WTC11 (cell line): ENCODE data around the gene KMT2A. TPM values are rescaled to one million over a fixed set of nuclear protein-coding genes. Genes with fewer than 3 reads are reported as not detected.

ENCODE experiments used
- ATAC-seq: fragments of 200-7000 bp; cut with Tn5 transposase; 2 replicates; pipeline ENCODE4 v1.10.0; 2021; ENCODE audit warnings: mild to moderate bottlenecking, moderate library complexity
- CTCF ChIA-PET: fragments of 300-600 bp; sonication (Branson Sonifier 250); formaldehyde crosslinking; loops from one replicate; lab custom pipeline; 2021; ENCODE audit warnings: antibody characterized with exemption; lab: Charles Lee
- POLR2A ChIA-PET: fragments of 350-600 bp; sonication (Branson Sonifier 250); formaldehyde crosslinking; loops from one replicate; lab custom pipeline; 2021; ENCODE audit warnings: antibody characterized with exemption; lab: Charles Lee
- DNase-seq: peaks from one replicate; pipeline ENCODE4 v3.0.0; 2021; ENCODE audit warnings: low spot score
- H3K27ac Mint-ChIP-seq: 2 replicates; pipeline ENCODE4 v1.8.0; 2021; ENCODE audit warnings: mixed read lengths
- H3K27me3 Mint-ChIP-seq: 2 replicates; pipeline ENCODE4 v1.8.0; 2021; ENCODE audit warnings: low read depth, mild to moderate bottlenecking, moderate library complexity, mixed read lengths
- H3K36me3 Mint-ChIP-seq: 2 replicates; pipeline ENCODE4 v1.8.0; 2021; ENCODE audit warnings: mixed read lengths
- H3K4me1 Mint-ChIP-seq: 2 replicates; pipeline ENCODE4 v1.8.0; 2022; ENCODE audit warnings: mixed read lengths
- H3K4me3 Mint-ChIP-seq: 2 replicates; pipeline ENCODE4 v1.8.0; 2021; ENCODE audit warnings: mild to moderate bottlenecking, moderate library complexity, mixed read lengths
- H3K9me3 Mint-ChIP-seq: 2 replicates; pipeline ENCODE4 v1.8.0; 2021; ENCODE audit warnings: mixed read lengths
- ATF1 ChIP-seq: sonication (generic); formaldehyde crosslinking; IDR thresholded peaks from 2 replicates; pipeline ENCODE4 v1.8.1; 2023; ENCODE audit warnings: mild to moderate bottlenecking, moderate library complexity, missing genetic modification reagents
- CBFB ChIP-seq: sonication (generic); formaldehyde crosslinking; IDR thresholded peaks from 2 replicates; pipeline ENCODE4 v1.8.1; 2022; ENCODE audit warnings: mild to moderate bottlenecking, low read depth, missing genetic modification reagents
- EMX1 ChIP-seq: fragments of 250-450 bp; sonication (Bioruptor Pico); IDR thresholded peaks from 2 replicates; pipeline ENCODE4 v1.8.0; 2021; ENCODE audit warnings: mild to moderate bottlenecking
- ESRRA ChIP-seq: sonication (generic); formaldehyde crosslinking; IDR thresholded peaks from 2 replicates; pipeline ENCODE4 v1.8.1; 2022; ENCODE audit warnings: mild to moderate bottlenecking, missing genetic modification reagents, borderline replicate concordance
- GRHL2 ChIP-seq: fragments of 250-450 bp; sonication (Bioruptor Pico); IDR thresholded peaks from 2 replicates; pipeline ENCODE4 v1.8.0; 2022; ENCODE audit warnings: mild to moderate bottlenecking, moderate library complexity; ENCODE audit not compliant: insufficient replicate concordance, severe bottlenecking
- IRF2 ChIP-seq: sonication (generic); formaldehyde crosslinking; IDR thresholded peaks from 2 replicates; pipeline ENCODE4 v1.8.0; 2022; ENCODE audit warnings: low read depth, missing genetic modification reagents, borderline replicate concordance
- KAT7 ChIP-seq: sonication (generic); formaldehyde crosslinking; IDR thresholded peaks from 2 replicates; pipeline ENCODE4 v1.8.1; 2023; ENCODE audit warnings: missing genetic modification reagents, mild to moderate bottlenecking, borderline replicate concordance
- MYBL2 ChIP-seq: sonication (generic); formaldehyde crosslinking; IDR thresholded peaks from 2 replicates; pipeline ENCODE4 v1.8.1; 2023; ENCODE audit warnings: mild to moderate bottlenecking, moderate library complexity, missing genetic modification reagents
- NFE2L1 ChIP-seq: sonication (generic); formaldehyde crosslinking; IDR thresholded peaks from 2 replicates; pipeline ENCODE4 v1.8.1; 2023; ENCODE audit warnings: missing genetic modification reagents
- NR2C2 ChIP-seq: sonication (generic); formaldehyde crosslinking; IDR thresholded peaks from 2 replicates; pipeline ENCODE4 v1.8.0; 2022; ENCODE audit warnings: mild to moderate bottlenecking, missing genetic modification reagents
- PRRX2 ChIP-seq: fragments of 250-450 bp; sonication (Bioruptor Pico); IDR thresholded peaks from 2 replicates; pipeline ENCODE4 v1.8.0; 2021; ENCODE audit warnings: mild to moderate bottlenecking
- ZNF671 ChIP-seq: fragments of 250-450 bp; sonication (Bioruptor Pico); IDR thresholded peaks from 2 replicates; pipeline ENCODE4 v1.8.0; 2021; ENCODE audit warnings: mild to moderate bottlenecking
- total RNA-seq: library from RNA; stranded (reverse); gene quantifications from 3 replicates; pipeline ENCODE4 v1.2.3, GENCODE V29; 2021
- TF ChIP-seq, protein P1 (sequence below): sonication (generic); formaldehyde crosslinking; IDR thresholded peaks from 2 replicates; pipeline ENCODE4 v1.8.1; 2023; ENCODE audit warnings: mild to moderate bottlenecking, missing genetic modification reagents, borderline replicate concordance
- TF ChIP-seq, protein P2 (sequence below): fragments of 250-450 bp; sonication (Bioruptor Pico); IDR thresholded peaks from 2 replicates; pipeline ENCODE4 v1.9.0; 2021; ENCODE audit warnings: mild to moderate bottlenecking
- TF ChIP-seq, protein P3 (sequence below): sonication (generic); formaldehyde crosslinking; conservative IDR thresholded peaks from 2 replicates; pipeline ENCODE4 v1.8.1; 2023; ENCODE audit warnings: mild to moderate bottlenecking, low read depth, missing genetic modification reagents, moderate library complexity
- TF ChIP-seq, protein P4 (sequence below): sonication (generic); formaldehyde crosslinking; IDR thresholded peaks from 2 replicates; pipeline ENCODE4 v1.8.1; 2023; ENCODE audit warnings: mild to moderate bottlenecking, missing genetic modification reagents, moderate library complexity
- TF ChIP-seq, protein P5 (sequence below): sonication (generic); formaldehyde crosslinking; IDR thresholded peaks from 2 replicates; pipeline ENCODE4 v1.8.0; 2023; ENCODE audit warnings: missing genetic modification reagents
- TF ChIP-seq, protein P6 (sequence below): sonication (generic); formaldehyde crosslinking; IDR thresholded peaks from 2 replicates; pipeline ENCODE4 v1.8.1; 2023; ENCODE audit warnings: mild to moderate bottlenecking, missing genetic modification reagents
- TF ChIP-seq, protein P7 (sequence below): fragments of 250-450 bp; sonication (Bioruptor Pico); IDR thresholded peaks from 2 replicates; pipeline ENCODE4 v1.9.0; 2021; ENCODE audit warnings: mild to moderate bottlenecking

KMT2A gene
- total RNA-seq, 1 experiment from 2014 or later: 59.1 TPM

DNA sequence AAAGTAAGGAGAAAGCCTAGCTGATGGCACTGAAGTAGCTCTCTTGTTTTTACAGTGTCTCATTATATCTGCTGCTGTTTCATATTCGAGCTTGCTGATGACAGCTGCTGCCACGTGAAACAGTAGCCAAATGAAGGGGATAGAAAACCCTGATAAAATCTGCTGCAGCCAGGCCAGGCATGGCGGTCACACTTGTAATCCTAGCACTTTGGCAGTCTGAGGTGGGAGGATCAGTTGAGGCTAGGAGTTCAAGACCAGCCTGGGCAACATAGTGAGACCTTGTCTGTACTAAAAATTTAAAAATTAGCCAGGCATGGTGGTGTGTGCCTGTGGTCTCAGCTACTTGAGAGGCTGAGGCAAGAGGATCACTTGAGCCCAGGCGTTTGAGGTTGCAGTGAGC lies 116.0 kb downstream of the KMT2A start (continued):
- TF ChIP-seq, protein P1, sequence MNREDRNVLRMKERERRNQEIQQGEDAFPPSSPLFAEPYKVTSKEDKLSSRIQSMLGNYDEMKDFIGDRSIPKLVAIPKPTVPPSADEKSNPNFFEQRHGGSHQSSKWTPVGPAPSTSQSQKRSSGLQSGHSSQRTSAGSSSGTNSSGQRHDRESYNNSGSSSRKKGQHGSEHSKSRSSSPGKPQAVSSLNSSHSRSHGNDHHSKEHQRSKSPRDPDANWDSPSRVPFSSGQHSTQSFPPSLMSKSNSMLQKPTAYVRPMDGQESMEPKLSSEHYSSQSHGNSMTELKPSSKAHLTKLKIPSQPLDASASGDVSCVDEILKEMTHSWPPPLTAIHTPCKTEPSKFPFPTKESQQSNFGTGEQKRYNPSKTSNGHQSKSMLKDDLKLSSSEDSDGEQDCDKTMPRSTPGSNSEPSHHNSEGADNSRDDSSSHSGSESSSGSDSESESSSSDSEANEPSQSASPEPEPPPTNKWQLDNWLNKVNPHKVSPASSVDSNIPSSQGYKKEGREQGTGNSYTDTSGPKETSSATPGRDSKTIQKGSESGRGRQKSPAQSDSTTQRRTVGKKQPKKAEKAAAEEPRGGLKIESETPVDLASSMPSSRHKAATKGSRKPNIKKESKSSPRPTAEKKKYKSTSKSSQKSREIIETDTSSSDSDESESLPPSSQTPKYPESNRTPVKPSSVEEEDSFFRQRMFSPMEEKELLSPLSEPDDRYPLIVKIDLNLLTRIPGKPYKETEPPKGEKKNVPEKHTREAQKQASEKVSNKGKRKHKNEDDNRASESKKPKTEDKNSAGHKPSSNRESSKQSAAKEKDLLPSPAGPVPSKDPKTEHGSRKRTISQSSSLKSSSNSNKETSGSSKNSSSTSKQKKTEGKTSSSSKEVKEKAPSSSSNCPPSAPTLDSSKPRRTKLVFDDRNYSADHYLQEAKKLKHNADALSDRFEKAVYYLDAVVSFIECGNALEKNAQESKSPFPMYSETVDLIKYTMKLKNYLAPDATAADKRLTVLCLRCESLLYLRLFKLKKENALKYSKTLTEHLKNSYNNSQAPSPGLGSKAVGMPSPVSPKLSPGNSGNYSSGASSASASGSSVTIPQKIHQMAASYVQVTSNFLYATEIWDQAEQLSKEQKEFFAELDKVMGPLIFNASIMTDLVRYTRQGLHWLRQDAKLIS (CRISPR knock-in tag): no peak
- no peak for TF ChIP-seq KAT7 (CRISPR knock-in tag)
- TF ChIP-seq NFE2L1: no peak
- TF ChIP-seq, protein P2, sequence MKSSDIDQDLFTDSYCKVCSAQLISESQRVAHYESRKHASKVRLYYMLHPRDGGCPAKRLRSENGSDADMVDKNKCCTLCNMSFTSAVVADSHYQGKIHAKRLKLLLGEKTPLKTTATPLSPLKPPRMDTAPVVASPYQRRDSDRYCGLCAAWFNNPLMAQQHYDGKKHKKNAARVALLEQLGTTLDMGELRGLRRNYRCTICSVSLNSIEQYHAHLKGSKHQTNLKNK: no peak
- no peak for TF ChIP-seq ATF1 (CRISPR knock-in tag)
- no peak for TF ChIP-seq MYBL2 (CRISPR knock-in tag)
- TF ChIP-seq, protein P3, sequence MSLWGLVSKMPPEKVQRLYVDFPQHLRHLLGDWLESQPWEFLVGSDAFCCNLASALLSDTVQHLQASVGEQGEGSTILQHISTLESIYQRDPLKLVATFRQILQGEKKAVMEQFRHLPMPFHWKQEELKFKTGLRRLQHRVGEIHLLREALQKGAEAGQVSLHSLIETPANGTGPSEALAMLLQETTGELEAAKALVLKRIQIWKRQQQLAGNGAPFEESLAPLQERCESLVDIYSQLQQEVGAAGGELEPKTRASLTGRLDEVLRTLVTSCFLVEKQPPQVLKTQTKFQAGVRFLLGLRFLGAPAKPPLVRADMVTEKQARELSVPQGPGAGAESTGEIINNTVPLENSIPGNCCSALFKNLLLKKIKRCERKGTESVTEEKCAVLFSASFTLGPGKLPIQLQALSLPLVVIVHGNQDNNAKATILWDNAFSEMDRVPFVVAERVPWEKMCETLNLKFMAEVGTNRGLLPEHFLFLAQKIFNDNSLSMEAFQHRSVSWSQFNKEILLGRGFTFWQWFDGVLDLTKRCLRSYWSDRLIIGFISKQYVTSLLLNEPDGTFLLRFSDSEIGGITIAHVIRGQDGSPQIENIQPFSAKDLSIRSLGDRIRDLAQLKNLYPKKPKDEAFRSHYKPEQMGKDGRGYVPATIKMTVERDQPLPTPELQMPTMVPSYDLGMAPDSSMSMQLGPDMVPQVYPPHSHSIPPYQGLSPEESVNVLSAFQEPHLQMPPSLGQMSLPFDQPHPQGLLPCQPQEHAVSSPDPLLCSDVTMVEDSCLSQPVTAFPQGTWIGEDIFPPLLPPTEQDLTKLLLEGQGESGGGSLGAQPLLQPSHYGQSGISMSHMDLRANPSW (CRISPR knock-in tag): no peak
- TF ChIP-seq PRRX2 (CRISPR knock-in tag): no peak
- TF ChIP-seq, protein P4, sequence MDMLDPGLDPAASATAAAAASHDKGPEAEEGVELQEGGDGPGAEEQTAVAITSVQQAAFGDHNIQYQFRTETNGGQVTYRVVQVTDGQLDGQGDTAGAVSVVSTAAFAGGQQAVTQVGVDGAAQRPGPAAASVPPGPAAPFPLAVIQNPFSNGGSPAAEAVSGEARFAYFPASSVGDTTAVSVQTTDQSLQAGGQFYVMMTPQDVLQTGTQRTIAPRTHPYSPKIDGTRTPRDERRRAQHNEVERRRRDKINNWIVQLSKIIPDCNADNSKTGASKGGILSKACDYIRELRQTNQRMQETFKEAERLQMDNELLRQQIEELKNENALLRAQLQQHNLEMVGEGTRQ (CRISPR knock-in tag): no peak
- TF ChIP-seq, protein P5, sequence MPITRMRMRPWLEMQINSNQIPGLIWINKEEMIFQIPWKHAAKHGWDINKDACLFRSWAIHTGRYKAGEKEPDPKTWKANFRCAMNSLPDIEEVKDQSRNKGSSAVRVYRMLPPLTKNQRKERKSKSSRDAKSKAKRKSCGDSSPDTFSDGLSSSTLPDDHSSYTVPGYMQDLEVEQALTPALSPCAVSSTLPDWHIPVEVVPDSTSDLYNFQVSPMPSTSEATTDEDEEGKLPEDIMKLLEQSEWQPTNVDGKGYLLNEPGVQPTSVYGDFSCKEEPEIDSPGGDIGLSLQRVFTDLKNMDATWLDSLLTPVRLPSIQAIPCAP (CRISPR knock-in tag): no peak
- TF ChIP-seq, protein P6, sequence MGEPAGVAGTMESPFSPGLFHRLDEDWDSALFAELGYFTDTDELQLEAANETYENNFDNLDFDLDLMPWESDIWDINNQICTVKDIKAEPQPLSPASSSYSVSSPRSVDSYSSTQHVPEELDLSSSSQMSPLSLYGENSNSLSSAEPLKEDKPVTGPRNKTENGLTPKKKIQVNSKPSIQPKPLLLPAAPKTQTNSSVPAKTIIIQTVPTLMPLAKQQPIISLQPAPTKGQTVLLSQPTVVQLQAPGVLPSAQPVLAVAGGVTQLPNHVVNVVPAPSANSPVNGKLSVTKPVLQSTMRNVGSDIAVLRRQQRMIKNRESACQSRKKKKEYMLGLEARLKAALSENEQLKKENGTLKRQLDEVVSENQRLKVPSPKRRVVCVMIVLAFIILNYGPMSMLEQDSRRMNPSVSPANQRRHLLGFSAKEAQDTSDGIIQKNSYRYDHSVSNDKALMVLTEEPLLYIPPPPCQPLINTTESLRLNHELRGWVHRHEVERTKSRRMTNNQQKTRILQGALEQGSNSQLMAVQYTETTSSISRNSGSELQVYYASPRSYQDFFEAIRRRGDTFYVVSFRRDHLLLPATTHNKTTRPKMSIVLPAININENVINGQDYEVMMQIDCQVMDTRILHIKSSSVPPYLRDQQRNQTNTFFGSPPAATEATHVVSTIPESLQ (CRISPR knock-in tag): no peak
- no peak for TF ChIP-seq CBFB (CRISPR knock-in tag)
- TF ChIP-seq, protein P7, sequence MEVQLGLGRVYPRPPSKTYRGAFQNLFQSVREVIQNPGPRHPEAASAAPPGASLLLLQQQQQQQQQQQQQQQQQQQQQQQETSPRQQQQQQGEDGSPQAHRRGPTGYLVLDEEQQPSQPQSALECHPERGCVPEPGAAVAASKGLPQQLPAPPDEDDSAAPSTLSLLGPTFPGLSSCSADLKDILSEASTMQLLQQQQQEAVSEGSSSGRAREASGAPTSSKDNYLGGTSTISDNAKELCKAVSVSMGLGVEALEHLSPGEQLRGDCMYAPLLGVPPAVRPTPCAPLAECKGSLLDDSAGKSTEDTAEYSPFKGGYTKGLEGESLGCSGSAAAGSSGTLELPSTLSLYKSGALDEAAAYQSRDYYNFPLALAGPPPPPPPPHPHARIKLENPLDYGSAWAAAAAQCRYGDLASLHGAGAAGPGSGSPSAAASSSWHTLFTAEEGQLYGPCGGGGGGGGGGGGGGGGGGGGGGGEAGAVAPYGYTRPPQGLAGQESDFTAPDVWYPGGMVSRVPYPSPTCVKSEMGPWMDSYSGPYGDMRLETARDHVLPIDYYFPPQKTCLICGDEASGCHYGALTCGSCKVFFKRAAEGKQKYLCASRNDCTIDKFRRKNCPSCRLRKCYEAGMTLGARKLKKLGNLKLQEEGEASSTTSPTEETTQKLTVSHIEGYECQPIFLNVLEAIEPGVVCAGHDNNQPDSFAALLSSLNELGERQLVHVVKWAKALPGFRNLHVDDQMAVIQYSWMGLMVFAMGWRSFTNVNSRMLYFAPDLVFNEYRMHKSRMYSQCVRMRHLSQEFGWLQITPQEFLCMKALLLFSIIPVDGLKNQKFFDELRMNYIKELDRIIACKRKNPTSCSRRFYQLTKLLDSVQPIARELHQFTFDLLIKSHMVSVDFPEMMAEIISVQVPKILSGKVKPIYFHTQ: no peak

DNA sequence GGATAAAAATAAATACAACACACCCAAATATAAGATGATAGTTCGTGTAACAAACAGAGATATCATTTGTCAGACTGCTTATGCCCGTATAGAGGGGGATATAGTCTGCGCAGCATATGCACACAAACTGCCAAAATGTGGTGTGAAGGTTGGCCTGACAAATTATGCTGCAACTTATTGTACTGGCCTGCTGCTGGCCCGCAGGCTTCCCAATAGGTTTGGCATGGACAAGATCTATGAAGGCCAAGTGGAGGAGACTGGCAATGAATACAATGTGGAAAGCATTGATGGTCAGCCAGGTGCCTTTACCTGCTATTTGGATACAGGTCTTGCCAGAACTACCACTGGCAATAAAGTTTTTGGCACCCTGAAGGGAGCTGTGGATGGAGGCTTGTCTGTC lies 124.5 kb downstream of the KMT2A start:
- CTCF ChIA-PET: no interaction called here
- peaks cover 11% of the 10 kb centered on the region; the same call in 1 of the 2 replicates for H3K36me3 Mint-ChIP-seq
- no peak for TF ChIP-seq NR2C2 (CRISPR knock-in tag)
- no peak for TF ChIP-seq IRF2 (CRISPR knock-in tag)
- no peak for TF ChIP-seq ESRRA
- TF ChIP-seq GRHL2 (CRISPR knock-in tag): no peak
- TF ChIP-seq EMX1 (CRISPR knock-in tag): no peak
- TF ChIP-seq ZNF671 (CRISPR knock-in tag): no peak
- H3K9me3 Mint-ChIP-seq: no peaks in the 10 kb centered on the region
- no peak overlapping the region for H3K27ac Mint-ChIP-seq
- H3K4me1 Mint-ChIP-seq: peaks cover 2% of the 10 kb centered on the region
- POLR2A ChIA-PET: no interaction called here
- H3K27me3 Mint-ChIP-seq: no peaks in the 10 kb centered on the region
- ATAC-seq (no peak), DNase-seq (no peak)
- H3K4me3 Mint-ChIP-seq: no peak overlapping the region
